ENCODE results near the gene CLEC16A.

The CLEC16A gene

DNA sequence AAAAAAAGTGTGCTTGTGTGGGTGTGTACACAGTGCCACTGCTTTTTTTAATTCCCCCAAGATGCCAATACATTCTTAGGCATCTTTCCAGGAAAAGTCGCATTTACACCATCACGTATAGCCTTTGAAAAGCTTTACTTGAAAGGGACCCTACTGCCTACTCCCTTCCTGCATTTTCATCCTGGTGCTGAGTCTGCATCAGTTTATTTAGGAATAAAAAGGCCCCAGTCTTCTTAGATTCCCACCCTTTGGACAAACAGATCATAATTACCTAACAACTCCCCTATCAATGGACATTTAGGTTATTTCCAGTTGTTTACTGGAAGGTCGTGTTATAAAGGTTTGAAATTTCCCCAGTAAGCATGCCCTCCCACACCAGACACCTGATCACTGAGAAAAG, 54.9 kb downstream of the CLEC16A start:
- intact Hi-C loops (cut with DNase I): no loop called here
- DNase-seq: no peak

DNA sequence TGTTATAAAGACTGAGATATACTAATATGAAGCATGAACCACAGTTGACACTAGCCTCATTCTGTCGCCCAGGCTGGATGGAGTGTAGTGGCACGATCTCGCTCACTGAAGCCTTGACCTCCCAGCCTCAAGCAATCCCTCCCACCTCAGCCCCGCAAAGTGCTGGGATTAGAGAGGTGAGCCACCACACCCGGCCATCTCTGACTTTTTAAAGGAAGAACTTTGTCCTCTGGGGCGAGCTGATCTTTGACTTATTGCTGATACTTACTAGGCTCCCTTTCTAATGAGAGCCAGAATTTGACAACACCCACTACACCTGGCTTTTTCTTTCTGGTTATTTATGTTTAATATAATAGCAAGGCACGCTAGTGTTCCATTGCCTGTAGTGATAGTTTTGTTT, 57.2 kb downstream of the CLEC16A start:
- no peak for DNase-seq
- intact Hi-C loops (cut with DNase I): no loop called here

DNA sequence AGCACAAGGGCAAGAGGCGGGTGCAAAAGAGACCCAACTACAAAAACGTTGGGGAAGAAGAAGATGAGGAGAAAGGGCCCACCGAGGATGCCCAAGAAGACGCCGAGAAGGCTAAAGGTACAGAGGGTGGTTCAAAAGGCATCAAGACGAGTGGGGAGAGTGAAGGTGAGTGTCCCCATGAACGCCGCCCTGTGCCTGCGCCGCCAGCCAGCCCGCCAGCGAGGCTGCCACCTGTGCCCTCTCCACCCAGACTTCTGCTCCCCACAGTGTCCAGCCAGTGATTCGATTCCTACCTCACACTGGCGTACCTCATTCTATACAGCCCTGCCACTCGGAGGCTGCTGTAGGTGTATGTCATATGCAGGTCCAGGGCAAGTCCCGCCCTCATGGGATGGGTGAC, 58.8 kb downstream of the CLEC16A start:
- intact Hi-C loops (cut with DNase I): no loop called here
- no peak for DNase-seq

DNA sequence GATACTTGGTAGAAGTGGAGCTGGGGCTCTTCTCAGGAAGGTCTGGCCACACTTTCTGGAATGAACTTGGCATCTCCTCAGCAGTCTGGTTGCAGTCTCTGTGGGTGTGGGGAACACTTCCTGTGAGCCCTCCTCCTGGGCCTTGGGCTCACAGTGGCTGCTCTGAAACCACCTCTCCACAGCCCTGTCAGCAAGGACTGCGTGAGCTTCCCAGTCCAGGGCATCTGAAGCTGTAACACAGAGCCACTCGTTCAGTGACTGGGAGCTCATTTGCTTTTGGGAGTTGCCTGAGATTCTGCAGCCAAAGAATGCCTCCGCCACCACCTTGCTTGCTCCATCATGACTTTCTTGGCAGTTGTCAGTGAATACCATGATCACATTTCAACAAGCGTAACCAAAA, 60.0 kb downstream of the CLEC16A start:
- no peak for DNase-seq
- intact Hi-C loops (cut with DNase I): no loop called here

DNA sequence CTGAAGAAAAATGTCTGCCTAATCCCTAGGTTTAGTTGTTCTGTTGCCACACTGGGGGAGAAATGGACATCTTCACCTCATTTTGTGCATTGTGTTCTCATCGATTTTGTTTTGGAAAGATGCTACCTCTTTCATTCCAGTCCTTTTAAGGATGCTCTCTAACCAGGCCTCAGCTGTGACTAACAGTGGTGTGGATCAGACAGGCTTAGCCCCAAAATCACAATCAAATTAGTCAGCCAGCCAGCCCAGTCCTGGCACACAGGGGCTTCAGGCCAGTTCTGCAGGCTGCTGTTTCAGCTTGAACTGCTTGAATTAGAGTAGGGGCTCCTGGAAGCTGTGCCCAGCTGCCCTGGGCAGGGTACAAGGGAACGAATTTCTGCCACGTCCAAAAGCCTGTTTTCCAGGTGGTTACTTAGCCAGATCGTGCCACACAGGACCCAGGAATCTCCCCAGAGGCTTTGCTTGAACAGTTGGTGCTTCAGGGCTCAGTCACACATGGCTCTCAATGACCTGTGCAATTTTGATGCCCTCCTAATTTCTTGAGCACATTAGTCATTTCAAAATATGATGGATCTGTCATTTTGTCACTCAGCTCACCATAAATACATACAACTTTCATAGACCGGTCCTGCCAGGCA, 60.7 kb downstream of the CLEC16A start:
- intact Hi-C loops (cut with DNase I): no loop called here
- DNase-seq: peak in 1 of 42 donors; percentile 43

DNA sequence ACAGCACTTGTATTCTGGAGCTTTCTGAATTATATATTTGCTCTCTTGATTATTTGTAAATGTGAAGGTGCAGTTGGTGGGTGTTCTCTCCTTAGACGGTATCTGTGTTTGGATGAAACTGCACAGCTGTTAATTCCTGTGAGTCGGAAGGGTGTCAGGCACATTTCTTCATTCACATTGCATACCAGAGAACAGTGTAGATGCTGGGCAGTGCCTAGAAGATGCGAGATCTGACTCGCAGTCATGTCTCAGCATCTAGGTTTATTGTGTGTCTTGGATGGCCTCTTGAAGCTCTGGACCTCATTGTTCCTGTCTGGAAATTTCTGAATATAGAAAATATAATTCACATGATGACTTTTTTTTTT, 61.2 kb downstream of the CLEC16A start:
- DNase-seq: no peak
- intact Hi-C loops (cut with DNase I): no loop called here

DNA sequence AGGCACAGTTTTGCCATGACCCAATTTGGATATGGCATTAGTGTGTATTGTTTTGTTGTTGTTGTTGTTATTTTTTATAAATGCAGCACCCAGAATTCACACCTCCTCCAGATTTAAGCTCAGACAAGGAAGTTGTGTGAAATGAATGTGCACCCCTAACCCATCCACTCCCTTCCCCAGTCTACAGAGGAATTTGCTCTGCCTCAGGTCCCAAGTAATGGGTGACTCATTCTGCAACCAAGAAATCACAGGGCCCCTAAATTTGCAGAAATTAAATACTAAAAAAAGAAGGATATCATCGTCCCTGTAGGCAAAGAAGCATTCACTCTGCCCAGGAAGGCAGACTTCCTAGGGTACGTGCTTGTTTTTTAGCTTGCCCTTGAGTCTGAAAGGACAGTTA, 62.3 kb downstream of the CLEC16A start:
- intact Hi-C loops (cut with DNase I): no loop called here
- DNase-seq: no peak

DNA sequence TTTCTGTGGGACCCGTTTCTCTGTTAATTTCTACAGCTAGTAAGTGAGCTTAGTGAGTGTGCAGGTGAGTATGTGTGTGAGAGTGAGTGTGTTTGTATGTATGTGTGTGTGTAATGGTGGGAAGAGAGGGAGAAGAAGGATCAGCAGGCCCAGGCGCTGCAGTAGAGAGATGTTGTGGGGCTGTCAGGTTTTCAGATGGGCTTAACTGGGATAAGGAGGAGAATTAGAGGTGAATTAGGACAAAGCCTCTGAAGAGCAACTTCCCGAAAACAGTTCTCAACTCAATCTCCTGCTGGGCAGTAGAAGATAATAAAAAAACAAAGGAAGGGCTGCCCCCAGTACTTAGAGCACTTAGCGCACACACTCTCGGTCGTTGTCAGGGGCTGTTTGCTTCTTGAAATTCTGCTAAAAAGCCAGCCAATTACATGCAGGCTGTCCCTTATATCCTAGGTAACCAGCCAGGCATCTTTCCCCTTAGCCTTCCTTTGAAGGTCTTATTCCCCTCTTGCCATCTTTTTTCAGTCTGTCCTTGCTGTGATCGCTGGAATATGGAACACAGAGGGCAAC, 63.4 kb downstream of the CLEC16A start:
- no peak for DNase-seq
- intact Hi-C loops (cut with DNase I): no loop called here

DNA sequence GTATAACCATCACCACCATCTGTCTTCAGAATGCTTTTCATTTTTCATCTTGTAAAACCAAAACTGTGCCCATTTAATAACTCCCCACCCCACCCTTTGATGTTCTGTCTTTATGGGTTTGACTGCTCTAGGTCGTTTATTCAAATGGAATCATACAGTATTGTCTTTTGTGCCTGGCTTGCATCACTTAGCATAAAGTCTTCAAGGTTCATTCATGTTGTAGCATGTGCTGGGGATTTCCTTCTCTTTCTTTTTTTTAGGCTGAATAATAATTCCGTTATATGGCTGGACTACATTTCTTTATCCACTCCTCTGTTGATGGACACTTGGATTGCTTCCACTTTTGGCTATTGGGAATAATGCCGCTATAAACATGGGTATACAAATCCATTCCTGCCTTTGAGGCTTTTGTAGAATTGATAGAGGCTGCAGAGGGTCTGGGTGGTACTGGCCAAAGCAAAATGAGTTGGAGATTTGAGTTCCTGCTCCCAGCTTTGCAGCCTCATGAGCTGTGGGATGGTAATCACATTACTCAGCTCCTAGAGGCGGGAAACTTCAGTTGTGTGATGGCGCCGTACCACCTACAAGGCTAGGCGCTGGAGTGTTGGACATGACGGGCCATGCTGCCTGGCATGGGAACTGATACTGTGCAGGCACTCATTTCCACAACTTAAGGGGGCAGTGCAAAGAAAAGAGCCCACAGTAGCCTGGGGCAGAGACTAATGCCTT, 64.8 kb downstream of the CLEC16A start:
- intact Hi-C loops (cut with DNase I): no loop called here
- no peak for DNase-seq

DNA sequence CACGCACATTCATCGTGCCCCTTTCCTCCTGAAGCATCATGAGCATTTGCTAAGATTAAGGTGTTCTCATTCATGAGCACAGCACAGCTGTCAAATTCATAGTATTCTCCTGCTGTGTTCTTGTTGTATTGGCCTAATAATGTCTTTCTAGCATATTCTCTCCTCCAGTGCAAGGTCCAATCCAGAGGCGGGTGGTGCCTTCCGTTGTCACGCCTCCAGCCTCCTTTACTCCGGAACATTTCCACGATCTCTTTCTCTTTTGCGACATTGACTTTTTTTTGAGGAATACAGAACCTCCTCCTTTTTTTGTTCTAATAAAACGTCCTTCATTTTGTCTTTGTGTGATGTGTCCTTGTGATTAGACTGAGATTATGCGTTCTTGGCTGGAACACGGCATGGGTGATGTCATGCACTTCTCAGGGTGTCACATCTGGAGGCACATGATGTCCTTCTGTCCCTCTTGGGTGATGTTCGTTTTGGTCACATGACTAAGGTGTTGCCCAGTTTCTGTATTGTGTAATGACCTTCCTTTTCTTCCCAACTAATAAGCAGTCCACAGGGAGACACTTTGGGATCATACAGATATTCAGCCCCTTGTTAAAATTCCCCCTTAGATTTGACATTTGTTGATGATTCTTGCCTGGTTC, 66.3 kb downstream of the CLEC16A start:
- DNase-seq: peak in 2 of 42 donors; percentile 9 to 32
- intact Hi-C loops (cut with DNase I): no loop called here

DNA sequence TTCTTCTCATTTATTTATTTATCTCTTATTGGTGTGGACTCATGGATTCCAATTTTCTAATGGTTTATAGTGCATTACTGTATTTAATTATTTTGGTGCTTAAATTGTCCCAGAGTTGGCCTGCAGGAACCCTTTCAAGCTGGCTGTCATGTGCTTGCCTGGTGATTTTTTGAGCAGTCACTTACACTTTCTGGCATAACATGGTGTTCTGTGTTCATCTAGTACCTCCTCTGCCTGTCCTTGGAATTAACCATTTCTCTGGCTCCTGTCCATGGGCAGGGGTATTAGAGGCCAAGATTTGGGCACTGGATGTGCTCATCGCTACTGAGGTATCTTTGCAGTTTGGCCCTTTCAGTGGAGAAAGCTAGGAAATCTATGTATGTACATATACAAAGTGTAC, 67.0 kb downstream of the CLEC16A start:
- DNase-seq: no peak
- intact Hi-C loops (cut with DNase I): no loop called here

DNA sequence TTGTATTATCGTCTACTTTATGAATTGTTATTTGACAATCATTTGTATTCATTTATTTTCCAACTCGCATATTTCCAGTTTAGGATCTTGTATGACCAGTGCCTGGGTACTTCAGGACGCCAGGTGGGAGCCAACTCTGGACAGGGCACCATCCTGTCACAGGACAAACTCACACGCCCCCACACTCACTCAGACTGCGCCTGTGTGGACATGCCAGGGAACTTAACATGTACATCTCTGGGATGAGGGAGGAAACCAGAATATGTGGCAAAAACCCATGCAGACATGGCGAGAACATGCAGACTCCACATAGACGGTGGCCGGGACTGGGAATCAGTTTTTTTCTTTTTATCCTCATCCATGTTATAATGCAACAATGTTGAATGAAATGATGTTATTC, 68.5 kb downstream of the CLEC16A start:
- intact Hi-C loops (cut with DNase I): no loop called here
- no peak for DNase-seq

DNA sequence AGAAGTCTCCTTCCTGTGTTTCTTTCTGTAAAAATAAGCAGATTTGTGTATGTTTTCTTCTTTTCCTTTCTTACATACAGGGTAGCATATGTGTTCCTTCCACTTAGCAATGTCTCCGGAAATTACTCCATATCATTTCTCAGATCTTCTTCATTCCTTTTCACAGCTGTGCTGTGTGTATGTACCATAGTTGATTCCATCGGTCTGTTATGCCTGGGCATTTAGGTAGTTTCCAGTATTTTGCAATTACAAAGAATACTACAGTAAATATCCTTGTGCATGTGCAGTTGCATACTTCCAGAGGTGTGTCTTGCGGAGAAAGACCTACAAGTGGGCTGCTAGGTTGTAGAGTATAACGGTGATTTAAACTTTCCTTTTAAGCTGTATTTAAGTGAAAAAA, 69.8 kb downstream of the CLEC16A start:
- no peak for DNase-seq
- intact Hi-C loops (cut with DNase I): no loop called here

DNA sequence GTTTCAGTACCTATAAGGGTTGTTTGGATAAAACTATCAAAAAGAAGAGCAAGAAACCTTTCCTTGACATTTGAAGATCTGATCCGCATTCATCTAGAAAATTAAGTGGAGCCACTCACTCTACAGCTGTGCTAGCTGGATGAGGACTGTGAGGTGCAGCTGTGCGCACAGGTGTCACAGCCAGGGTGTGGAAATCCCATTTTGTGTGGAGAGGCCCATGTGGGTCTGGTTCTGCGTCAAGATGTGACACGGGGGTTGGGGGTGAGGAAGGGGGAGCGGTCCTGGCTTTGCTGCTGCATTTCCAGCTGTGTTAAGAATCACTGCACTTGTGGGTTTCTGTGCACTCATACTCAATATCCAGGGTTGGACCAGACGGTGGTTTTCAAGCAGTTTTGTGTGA, 70.7 kb downstream of the CLEC16A start:
- no peak for DNase-seq
- intact Hi-C loops (cut with DNase I): no loop called here

DNA sequence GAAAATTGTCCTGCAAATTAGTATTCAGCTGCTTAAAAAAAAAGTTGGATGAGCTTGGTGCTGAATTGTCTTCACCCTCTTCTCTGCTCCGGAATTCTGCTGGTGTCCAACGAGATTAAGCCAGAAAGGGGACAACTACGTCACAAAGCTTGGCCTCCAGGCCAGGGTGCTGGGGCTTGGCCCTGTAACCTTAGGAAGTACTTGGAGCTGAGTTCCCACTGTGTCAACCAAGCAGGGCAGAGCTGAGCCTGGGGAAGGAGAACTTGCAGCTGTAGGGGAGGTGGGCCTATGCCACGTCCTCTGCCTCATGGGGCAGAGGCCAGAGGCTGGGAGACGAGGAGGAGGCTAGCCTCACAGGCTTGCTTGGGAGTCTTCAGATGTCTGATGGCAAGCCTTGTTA, 71.2 kb downstream of the CLEC16A start:
- DNase-seq: no peak
- intact Hi-C loops (cut with DNase I): no loop called here

DNA sequence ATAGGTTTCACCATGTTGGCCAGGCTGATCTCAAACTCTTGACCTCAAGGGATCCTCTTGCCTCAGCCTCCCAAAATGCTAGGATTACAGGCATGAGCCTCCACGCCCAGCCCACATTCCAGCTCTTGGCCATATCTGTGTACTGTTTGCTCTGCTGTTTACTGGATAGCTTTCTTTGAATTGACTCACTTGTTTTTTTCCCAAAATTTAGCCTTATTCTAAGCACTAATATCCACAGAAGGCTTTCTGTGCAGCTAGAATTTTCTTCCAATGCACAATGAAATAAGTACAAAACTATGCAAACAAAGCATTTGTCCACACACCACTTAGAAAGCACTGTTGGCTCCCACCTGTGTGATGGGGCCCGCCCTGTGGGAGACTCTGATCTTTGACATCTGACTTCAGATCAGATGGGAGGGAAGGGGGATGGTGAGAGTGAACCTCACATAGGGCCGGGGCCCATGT, 72.2 kb downstream of the CLEC16A start:
- intact Hi-C loops (cut with DNase I): no loop called here
- DNase-seq: no peak

DNA sequence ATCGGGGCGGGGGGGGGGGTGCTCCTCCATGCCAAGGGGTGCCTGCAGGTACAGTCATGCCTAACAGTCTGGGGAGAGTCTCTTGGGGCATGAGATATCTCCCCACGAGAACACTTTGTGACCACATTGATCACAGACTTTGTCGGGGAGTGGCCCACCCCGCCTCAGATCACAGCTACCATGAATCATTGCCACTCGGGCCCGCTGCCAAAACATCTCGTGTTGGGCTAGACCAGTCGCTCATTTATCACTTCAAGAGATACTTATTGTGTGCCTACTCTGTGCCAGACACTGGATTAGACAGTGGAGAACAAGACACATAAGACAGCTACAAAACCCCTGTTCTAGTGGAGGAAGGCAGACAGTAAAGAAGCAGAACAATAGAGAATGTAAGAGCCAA, 72.6 kb downstream of the CLEC16A start:
- intact Hi-C loops (cut with DNase I): no loop called here
- DNase-seq: peak in 38 of 42 donors; percentile 7 to 79 (median 48)

DNA sequence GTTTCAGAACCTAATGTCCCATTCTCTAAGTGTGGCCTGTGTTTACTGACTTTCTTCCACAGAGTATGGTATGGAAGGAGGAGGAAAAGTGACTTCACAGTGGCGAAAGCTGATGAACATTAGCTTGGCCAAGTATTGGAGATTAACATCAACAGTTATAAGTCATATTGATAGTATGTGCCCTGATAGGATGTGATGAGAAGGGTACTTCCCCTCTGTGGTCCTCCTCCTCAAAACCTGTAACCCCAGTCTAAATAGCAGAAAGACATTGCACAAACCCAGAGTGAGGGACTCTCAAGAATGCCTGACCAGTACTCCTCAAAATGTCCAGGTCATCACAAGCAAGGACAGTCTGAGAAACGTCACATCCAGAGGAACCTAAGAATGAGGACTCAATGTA, 73.1 kb downstream of the CLEC16A start:
- intact Hi-C loops (cut with DNase I): no loop called here

DNA sequence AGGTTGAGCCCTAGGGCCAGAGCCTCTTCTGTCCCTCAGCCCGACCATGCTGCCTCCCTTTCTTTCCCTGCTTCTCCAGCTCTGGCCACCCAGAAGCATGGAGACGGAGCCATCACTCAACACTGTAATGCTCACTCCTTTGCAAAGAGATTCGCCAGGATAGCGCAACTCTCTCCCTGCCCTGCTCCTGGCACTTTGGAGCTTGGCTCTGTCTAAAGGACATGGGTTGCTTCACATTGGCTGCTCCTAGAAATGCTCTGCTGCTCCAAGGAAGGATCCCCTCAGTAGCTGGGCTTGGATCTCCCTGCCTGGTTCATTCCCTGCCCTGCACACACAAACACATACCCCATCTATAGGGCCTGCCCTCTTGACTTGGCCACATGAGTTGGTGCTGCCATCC, 76.0 kb downstream of the CLEC16A start:
- intact Hi-C loops (cut with DNase I): no loop called here

More for the DNA sequence above, 73.1 kb downstream of the CLEC16A start:
- no peak for DNase-seq

DNA sequence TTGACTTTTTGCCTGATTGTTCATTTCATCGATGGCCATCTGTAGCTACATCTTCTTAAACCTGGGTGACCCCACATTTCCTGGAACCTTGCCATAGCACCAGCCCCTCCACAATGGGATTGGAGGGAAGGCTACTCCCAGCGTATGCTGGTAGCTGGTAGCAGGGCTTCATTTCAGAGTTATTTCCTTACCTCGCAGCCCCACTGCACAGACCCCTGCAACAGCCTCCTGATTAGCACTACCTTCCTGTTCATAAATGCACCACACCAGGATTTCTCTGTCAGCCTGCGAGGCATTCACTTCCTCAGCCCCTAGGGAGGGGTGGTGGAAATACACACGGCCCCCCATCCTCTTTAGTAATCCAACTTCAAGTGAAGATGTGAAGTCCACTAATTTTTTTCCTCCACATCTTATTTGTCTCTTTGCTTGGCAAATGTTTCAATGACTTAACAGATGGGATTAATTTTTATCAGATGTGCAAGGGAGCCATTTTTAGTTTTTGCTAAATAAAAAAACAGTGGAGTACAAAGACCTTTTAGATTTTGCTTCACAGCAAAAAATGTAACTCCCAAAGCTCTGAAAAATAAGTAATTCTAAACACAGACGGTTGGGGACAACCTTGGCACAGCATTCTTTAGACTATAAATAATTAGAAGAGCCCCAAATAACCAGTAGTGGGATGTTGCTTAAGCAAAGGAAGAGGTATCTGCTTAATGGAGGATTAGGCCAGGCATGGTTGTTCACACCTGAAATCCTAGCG, 76.6 kb downstream of the CLEC16A start:
- no peak for DNase-seq
- intact Hi-C loops (cut with DNase I): no loop called here

More for the DNA sequence above, 76.0 kb downstream of the CLEC16A start:
- no peak for DNase-seq

Data from head of caudate nucleus (tissue), 42 donors.